ENCODE data around the gene CLDND1. TPM values are rescaled to one million over a fixed set of nuclear protein-coding genes. Genes with fewer than 3 reads are reported as not detected.

CLDND1 gene
- total and polyA plus RNA-seq, 2 of the 4 experiments (the other 2 are of a cell fraction) = 75.8 to 78.3 TPM

GRCh38 chr3:98556164-98557130, 33.7 kb upstream of the CLDND1 start:
- Histone ChIP-seq H3K79me1 (ENCODE audit: low read depth in 1 of 2, low read length in 2 of 2) (no peaks in the 10 kb centered on the region), H4K8ac (ENCODE audit: low read depth in 2 of 2, low read length in 2 of 2) (no peak overlapping the region), H3K9ac (ENCODE audit: low read depth, low read length) (no peak overlapping the region), H2AK5ac (ENCODE audit: low read depth, low read length) (no peak overlapping the region), H2BK15ac (ENCODE audit: low read depth, low read length) (no peak overlapping the region), H3K4me2 (ENCODE audit: low read depth, low read length) (no peak overlapping the region), H3K4me1 (ENCODE audit: control insufficient read depth, insufficient read depth, low read length) (no peaks in the 10 kb centered on the region), H3K9me3 (ENCODE audit: control insufficient read depth, insufficient read depth, low read length) (no peaks in the 10 kb centered on the region), H4K20me1 (ENCODE audit: insufficient read depth, low read length) (no peaks in the 10 kb centered on the region), H3K27me3 (ENCODE audit: control insufficient read depth, insufficient read depth, low read length) (peaks cover 13% of the 10 kb centered on the region), H3K4ac (ENCODE audit: low read depth, low read length) (no peak overlapping the region), H3K9me1 (ENCODE audit: insufficient read depth, low read length) (no peaks in the 10 kb centered on the region), H2AFZ (replicated peaks; ENCODE audit: low read length, poor library complexity) (no peak overlapping the region), H2BK20ac (ENCODE audit: low read depth, low read length) (no peak overlapping the region), H3K27ac (ENCODE audit: insufficient read depth, low read length) (no peak overlapping the region), H2BK5ac (ENCODE audit: low read depth, low read length, poor library complexity, severe bottlenecking) (no peak overlapping the region), H3K4me3 (ENCODE audit: insufficient read depth, low read depth, low read length) (no peak overlapping the region), H3K36me3 (ENCODE audit: control insufficient read depth, insufficient read depth, low read length) (no peaks in the 10 kb centered on the region), H3K14ac (replicated peaks; ENCODE audit: low read depth, low read length) (no peak overlapping the region), H4K91ac (ENCODE audit: insufficient read depth, low read depth, low read length) (no peak overlapping the region), H3K56ac (ENCODE audit: extremely low read depth, insufficient read depth, low read length) (no peak overlapping the region), H3K23ac (ENCODE audit: low read depth, low read length) (no peak overlapping the region), H3K18ac (ENCODE audit: low read depth, low read length) (no peak overlapping the region), H2BK120ac (ENCODE audit: low read depth, low read length) (no peak overlapping the region), H2AK9ac (replicated peaks; ENCODE audit: low read depth, low read length, poor library complexity) (no peak overlapping the region), H4K5ac (ENCODE audit: low read depth, low read length) (no peak overlapping the region)
- CTCF ChIA-PET = no interaction called here
- no TSS peak for BruUV-seq (replicated peaks)
- intact Hi-C loops (cut with micrococcal nuclease) = no loop called here
- no peak for DNase-seq
- POLR2A ChIA-PET (ENCODE audit: unreplicated experiment) = no interaction called here
- in situ Hi-C loops (cut with MboI; ENCODE audit: low sequenced_read_pairs) = loop anchor here (25.0 kb wide), 1 partner anchor 219 kb away; no protein-coding TSS in a partner anchor
- TF ChIP-seq SMC3 (IDR thresholded peaks at IDR 0.05; ENCODE audit: low read depth, low read length) = no peak
- no peak for TF ChIP-seq BHLHE40 (IDR thresholded peaks at IDR 0.05; ENCODE audit: low read depth, low read length)
- no peak for TF ChIP-seq RAD21 (IDR thresholded peaks at IDR 0.05; ENCODE audit: low read length)
- TF ChIP-seq MXI1 (IDR thresholded peaks at IDR 0.05; ENCODE audit: borderline replicate concordance, low read depth, low read length) = no peak
- TF ChIP-seq NFE2L2 (IDR thresholded peaks at IDR 0.05; ENCODE audit: low read depth, low read length) = no peak
- TF ChIP-seq RFX5 (IDR thresholded peaks at IDR 0.05; ENCODE audit: low read depth, low read length) = no peak
- no peak for TF ChIP-seq POLR2A (IDR thresholded peaks at IDR 0.05; ENCODE audit: low read depth, low read length)
- TF ChIP-seq USF2 (IDR thresholded peaks at IDR 0.05; ENCODE audit: low read depth, low read length) = no peak
- TF ChIP-seq MAZ (IDR thresholded peaks at IDR 0.05; ENCODE audit: borderline replicate concordance, low read depth, low read length) = no peak
- 100% methylated on average over 2 of the region's 7 CpGs; no CpG with 5 or more reads in 1 of the 2 experiments for WGBS, 2 experiments (ENCODE audit: extremely low coverage in 2 of 2, insufficient read length in 1 of 2)
- dilution Hi-C loops (cut with HindIII; ENCODE audit: low sequenced_read_pairs, unreplicated experiment) = no loop called here
- ATAC-seq (ENCODE audit: low read depth) = no peak

All from IMR-90 (cell line).